HG03442 (cell line): Measurements from ENCODE around the gene STAT6.

Experiments
- ATAC-seq: cut with Tn5 transposase; IDR thresholded peaks from one replicate; pipeline ENCODE4 v1.9.1; 2021; ENCODE audit warnings: mild to moderate bottlenecking, moderate library complexity; ENCODE audit not compliant: unreplicated experiment

The STAT6 gene

GRCh38 chr12:57146961-57147944, 36.1 kb upstream of the STAT6 start, which contains the start of gene LRP1-AS:
TSS of gene LRP1-AS (minus strand) at chr12:57147619.
- no peak for ATAC-seq

GRCh38 chr12:57146092-57146491, 34.9 kb upstream of the STAT6 start:
- ATAC-seq, result no peak

GRCh38 chr12:57145460-57146059, 34.4 kb upstream of the STAT6 start:
- no peak for ATAC-seq

- ATAC-seq, result no peak
Observed at GRCh38 chr12:57143454-57143853, 32.3 kb upstream of the STAT6 start.

- no peak for ATAC-seq
Observed at GRCh38 chr12:57142727-57143126, 31.6 kb upstream of the STAT6 start.

- ATAC-seq, result no peak
Observed at GRCh38 chr12:57142121-57142520, 31.0 kb upstream of the STAT6 start.

- no peak for ATAC-seq
Observed at GRCh38 chr12:57141249-57141648, 30.1 kb upstream of the STAT6 start.

GRCh38 chr12:57139796-57140649, 28.9 kb upstream of the STAT6 start:
- ATAC-seq, result no peak

- no peak for ATAC-seq
Observed at GRCh38 chr12:57138526-57139272, 27.5 kb upstream of the STAT6 start.

- ATAC-seq, result no peak
Observed at GRCh38 chr12:57135527-57136326, 24.6 kb upstream of the STAT6 start.

- no peak for ATAC-seq
Observed at GRCh38 chr12:57134949-57135348, 23.8 kb upstream of the STAT6 start.

GRCh38 chr12:57133916-57134315, 22.8 kb upstream of the STAT6 start:
- ATAC-seq, result no peak

- ATAC-seq, result no peak
Observed at GRCh38 chr12:57133013-57133569, 21.9 kb upstream of the STAT6 start.

- no peak for ATAC-seq
Observed at GRCh38 chr12:57131896-57132744, 21.0 kb upstream of the STAT6 start.

- ATAC-seq, result no peak
Observed at GRCh38 chr12:57130941-57131340, 19.8 kb upstream of the STAT6 start.

GRCh38 chr12:57129889-57130288, 18.7 kb upstream of the STAT6 start:
- no peak for ATAC-seq

GRCh38 chr12:57129321-57129842, 18.2 kb upstream of the STAT6 start:
- no peak for ATAC-seq
